HG03196 (cell line): ENCODE results near the gene SDC4.

Experiments
- ATAC-seq: cut with Tn5 transposase; IDR thresholded peaks from one replicate; pipeline ENCODE4 v1.9.1; 2021; ENCODE audit not compliant: unreplicated experiment

SDC4 gene

GRCh38 chr20:45344168-45344860, 3.9 kb downstream of the SDC4 start:
- no peak for ATAC-seq

GRCh38 chr20:45343532-45344167, 4.6 kb downstream of the SDC4 start:
- ATAC-seq, result no peak

GRCh38 chr20:45342855-45343531, 5.2 kb downstream of the SDC4 start:
- ATAC-seq, result no peak

DNA sequence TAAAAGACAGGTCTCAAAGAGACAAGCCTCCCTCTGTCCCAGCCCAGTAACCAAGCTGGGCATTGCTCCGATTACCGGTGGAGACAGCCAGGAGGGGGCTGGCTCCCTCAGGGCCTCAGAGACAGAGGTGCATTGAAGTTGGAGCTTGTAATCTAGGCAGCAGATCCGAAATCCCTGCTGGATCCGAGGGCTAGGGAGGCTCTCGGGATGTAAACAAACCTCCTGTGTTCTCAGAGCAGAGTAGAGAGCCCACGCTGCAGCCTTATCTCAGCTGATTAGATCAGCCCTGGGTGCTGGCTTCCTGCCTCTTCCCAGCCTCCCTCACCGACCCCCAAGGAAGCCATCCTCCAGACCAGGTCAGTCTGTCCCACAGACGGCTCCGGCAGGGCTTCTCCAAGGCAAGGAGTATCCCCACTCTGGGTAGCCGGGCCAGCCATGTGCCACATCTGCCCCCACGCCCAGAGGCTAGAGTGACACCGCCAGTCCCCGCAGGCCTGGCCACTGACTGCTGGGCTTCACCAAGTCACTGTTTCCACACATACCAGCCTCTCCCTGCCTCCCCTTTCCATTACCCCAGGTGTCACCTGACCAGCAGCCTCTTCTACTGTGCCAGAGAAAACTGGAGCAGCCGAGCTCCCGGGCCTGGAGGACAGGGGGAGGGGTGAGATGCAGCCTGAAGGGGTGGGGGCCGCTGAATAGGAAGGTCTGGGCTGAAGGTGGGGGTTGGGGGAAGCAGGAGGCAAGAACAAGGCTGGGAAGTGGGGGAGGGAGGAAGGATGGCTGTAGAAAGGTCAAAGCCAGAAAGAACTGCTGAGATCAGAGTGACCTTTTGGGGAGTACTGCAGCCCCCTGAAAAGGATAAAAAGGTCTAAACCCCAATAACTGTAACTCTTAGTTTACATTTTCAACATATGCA, 6.0 kb downstream of the SDC4 start:
- no peak for ATAC-seq

GRCh38 chr20:45341579-45341938, 6.7 kb downstream of the SDC4 start:
- ATAC-seq, result no peak

DNA sequence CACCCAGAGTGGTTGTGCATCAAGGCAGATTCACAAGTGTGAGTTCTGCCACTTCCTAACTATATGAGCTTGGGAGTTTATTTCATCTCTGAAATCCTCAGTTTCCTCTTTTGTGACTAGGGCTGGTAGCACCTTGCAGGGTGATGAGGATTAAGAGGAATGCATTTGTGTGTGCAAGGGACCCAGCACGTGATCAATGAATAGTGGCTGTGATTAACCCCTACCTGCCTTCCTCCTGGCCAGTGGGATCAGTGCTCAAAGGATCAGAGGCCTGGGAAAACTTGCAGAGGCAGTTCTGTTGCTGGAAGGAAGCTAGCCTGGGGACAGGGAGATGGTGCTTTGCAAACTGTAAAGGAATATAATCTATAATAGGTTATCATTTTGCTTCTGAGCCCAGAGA, 7.3 kb downstream of the SDC4 start:
- ATAC-seq, result no peak

DNA sequence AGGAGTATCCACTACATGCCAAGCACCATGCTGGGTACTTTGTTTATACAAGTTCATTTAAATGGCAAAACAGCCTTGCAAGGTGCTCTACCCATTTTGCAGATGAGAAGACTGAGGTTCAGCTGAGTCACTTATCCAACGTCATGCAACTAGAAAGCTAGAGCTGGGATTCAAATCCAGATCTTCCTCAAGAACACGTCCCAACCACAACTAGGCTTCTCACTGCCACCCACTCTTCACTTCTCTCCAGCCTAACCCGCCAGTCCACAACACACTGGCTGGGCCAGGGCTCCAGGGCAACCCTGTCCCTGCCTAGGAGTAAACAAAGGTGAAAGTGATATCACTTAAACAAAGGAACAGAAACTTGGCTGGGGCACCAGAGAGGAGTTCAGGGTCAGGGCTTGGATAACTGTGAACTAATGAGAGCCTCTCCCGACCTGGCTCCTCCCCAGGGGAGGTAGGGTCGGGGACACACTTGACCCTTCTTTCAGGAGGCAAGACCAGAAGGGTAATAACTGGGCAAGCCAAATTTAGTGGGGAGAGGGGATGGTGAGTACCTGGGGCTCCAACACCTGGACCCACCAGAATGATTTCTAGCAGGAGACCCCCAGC, 7.9 kb downstream of the SDC4 start:
- ATAC-seq, result no peak

- ATAC-seq, result no peak
These were observed 8.4 kb downstream of the SDC4 start for GRCh38 chr20:45339799-45340198.

- ATAC-seq, result no peak
These were observed 9.1 kb downstream of the SDC4 start for GRCh38 chr20:45339084-45339483.

GRCh38 chr20:45338121-45339030, 9.8 kb downstream of the SDC4 start:
- ATAC-seq, result no peak

GRCh38 chr20:45337367-45338120, 10.7 kb downstream of the SDC4 start:
- no peak for ATAC-seq

GRCh38 chr20:45336530-45337366, 11.5 kb downstream of the SDC4 start:
- ATAC-seq, result no peak

GRCh38 chr20:45330476-45330875, 17.7 kb downstream of the SDC4 start:
- ATAC-seq, result no peak

GRCh38 chr20:45329497-45330319, 18.5 kb downstream of the SDC4 start:
- no peak for ATAC-seq

DNA sequence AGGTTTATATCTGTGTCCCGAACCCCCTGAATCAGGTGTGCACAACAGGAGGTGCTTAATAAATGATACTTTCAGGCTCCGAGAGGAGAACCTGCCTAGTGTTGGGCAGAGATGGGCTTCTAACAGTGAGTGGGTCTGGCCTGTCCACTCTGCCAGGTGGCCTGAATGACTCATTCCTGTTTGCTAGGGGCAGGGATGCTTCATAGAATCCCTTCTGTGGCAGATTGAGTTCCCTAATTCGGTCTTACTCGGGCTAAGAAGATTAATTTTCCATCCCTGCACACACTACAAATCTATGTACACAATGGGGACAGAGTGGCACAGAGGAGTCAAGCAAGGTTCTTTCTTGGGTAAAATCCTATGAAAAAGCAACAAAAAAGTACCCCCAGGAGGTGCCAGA, 19.8 kb downstream of the SDC4 start:
- no peak for ATAC-seq

DNA sequence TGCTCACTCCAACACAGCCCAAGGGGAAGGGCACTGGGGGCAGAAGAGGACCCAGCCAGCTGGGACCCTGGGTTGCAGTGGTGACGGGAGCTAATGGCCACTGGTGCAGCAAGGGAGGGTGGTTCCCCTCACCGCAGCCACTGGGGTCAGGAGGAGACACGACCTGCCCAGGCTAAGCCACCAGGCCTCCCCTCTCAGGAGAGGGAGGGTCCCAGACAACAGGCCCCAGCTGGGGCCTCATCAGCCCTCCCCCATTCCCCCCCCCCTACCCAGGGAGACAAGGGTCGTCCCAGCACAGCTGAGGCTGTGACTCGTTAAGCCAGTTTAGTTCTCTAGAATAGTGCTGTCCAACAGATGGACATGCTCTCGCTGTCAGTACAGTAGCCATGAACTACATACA, 22.9 kb downstream of the SDC4 start:
- ATAC-seq, result no peak

DNA sequence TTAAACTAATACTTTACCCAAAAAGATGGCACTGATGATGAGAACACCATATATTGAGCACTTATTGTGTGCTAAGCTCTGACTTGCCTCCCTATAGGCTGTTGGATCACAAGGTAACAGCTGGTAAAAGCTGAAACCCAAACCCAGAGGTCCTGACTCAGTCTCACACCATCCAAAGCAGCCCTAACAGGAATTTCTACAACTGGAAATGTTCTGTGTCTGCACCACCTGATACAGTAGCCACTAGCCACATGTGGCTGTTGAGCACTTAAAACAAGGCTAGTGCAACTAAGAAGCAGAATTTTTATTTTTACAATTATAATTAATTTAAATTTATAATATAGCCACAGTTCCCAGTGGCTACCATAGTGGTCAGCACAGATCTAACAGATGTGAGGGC, 24.5 kb downstream of the SDC4 start:
- ATAC-seq, result no peak
